MCF 10A (cell line): Measurements from ENCODE around the gene MBLAC2. TPM values are rescaled to one million over a fixed set of nuclear protein-coding genes. Genes with fewer than 3 reads are reported as not detected.

ENCODE experiments used
- BruUV-seq: library from RNA; stranded (reverse); fragments of 400-500 nt; replicated peaks from 2 replicates; lab custom pipeline; 2021; lab: Mats Ljungman, UMichigan
- CTCF ChIA-PET: fragments of 300-600 bp; sonication (Branson Sonifier 250); formaldehyde crosslinking; extraction: SDS; loops from one replicate; lab custom pipeline; 2021; ENCODE audit warnings: antibody characterized with exemption, inconsistent platforms; lab: Yijun Ruan, JAX
- POLR2A ChIA-PET: fragments of 300-600, 350-650 bp; sonication (Branson Sonifier 250); formaldehyde crosslinking; extraction: SDS; loops from one replicate; lab custom pipeline; 2020; ENCODE audit warnings: antibody characterized with exemption, inconsistent platforms; lab: Yijun Ruan, JAX
- DNase-seq: peaks from one replicate; pipeline ENCODE4 v3.0.0-alpha.2; 2018; ENCODE audit not compliant: unreplicated experiment
- H3K27ac Mint-ChIP-seq: one replicate; pipeline ENCODE4 v1.8.0; 2022; ENCODE audit warnings: mild to moderate bottlenecking, low read depth, mixed read lengths; ENCODE audit not compliant: unreplicated experiment
- H3K27me3 Mint-ChIP-seq: one replicate; pipeline ENCODE4 v1.8.0; 2022; ENCODE audit warnings: mixed read lengths; ENCODE audit not compliant: insufficient read depth, unreplicated experiment
- H3K36me3 Mint-ChIP-seq: one replicate; pipeline ENCODE4 v1.8.0; 2022; ENCODE audit warnings: mild to moderate bottlenecking, moderate library complexity, mixed read lengths; ENCODE audit not compliant: insufficient read depth, unreplicated experiment
- H3K4me1 Mint-ChIP-seq: one replicate; pipeline ENCODE4 v1.8.0; 2022; ENCODE audit warnings: mixed read lengths; ENCODE audit not compliant: insufficient read depth, unreplicated experiment
- H3K4me3 Mint-ChIP-seq: one replicate; pipeline ENCODE4 v1.8.0; 2022; ENCODE audit warnings: mild to moderate bottlenecking, moderate library complexity, mixed read lengths; ENCODE audit not compliant: unreplicated experiment
- H3K9me3 Mint-ChIP-seq: one replicate; pipeline ENCODE4 v1.8.0; 2022; ENCODE audit warnings: mixed read lengths; ENCODE audit not compliant: unreplicated experiment
- intact Hi-C: fragments of 100-400 bp; cut with micrococcal nuclease; formaldehyde crosslinking; loops from 2 replicates; pipeline ENCODE4 v1.14.1; 2022
- total RNA-seq: library from RNA; stranded (reverse); gene quantifications from 2 replicates; pipeline ENCODE4 v1.2.3, GENCODE V29; 2022
- TF ChIP-seq, protein P1 (sequence below): fragments of 200-600 bp; IDR thresholded peaks from one replicate; pipeline ENCODE4 v1.8.0; 2022; ENCODE audit warnings: antibody characterized with exemption, mild to moderate bottlenecking; ENCODE audit not compliant: unreplicated experiment

The MBLAC2 gene
- total RNA-seq, 1 experiment from 2014 or later: 9.1 TPM

DNA sequence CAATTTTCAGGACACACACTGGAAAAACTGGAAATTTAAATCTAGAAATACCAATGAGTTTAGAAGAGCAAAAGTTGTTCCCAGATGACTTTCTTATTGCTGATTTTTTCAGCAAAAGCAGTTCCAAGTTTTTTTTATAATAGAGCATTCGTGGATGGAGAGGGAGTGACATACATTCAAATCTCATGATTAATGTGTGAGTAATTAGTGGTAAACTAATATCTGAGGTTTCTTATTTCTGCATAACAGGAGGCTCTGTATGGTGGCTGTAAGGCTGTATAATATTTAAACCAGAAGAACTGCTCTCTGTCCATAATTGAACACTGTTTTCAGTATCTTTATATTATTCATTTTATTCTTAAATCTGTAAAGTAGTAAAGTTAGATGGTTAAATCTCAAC is 29.0 kb upstream of the MBLAC2 start:
- peaks cover 16% of the 10 kb centered on the region for H3K36me3 Mint-ChIP-seq
- ChIA-PET POLR2A (interaction anchor here (0.7 to 2.0 kb wide), 4 partner anchors 18 to 1075 kb away, joined by 3 to 7 read pairs (median 6); partner anchors contain the start of genes LYSMD3, MBLAC2 and POLR3G), CTCF (interaction anchor here (0.6 to 1.4 kb wide), 2 partner anchors 25 to 66 kb away, joined by 3 to 5 read pairs; no protein-coding TSS in a partner anchor)
- no peaks in the 10 kb centered on the region for H3K27me3 Mint-ChIP-seq
- TF ChIP-seq, protein P1, sequence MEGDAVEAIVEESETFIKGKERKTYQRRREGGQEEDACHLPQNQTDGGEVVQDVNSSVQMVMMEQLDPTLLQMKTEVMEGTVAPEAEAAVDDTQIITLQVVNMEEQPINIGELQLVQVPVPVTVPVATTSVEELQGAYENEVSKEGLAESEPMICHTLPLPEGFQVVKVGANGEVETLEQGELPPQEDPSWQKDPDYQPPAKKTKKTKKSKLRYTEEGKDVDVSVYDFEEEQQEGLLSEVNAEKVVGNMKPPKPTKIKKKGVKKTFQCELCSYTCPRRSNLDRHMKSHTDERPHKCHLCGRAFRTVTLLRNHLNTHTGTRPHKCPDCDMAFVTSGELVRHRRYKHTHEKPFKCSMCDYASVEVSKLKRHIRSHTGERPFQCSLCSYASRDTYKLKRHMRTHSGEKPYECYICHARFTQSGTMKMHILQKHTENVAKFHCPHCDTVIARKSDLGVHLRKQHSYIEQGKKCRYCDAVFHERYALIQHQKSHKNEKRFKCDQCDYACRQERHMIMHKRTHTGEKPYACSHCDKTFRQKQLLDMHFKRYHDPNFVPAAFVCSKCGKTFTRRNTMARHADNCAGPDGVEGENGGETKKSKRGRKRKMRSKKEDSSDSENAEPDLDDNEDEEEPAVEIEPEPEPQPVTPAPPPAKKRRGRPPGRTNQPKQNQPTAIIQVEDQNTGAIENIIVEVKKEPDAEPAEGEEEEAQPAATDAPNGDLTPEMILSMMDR: no peak
- intact Hi-C loops: no loop called here
- DNase-seq: no peak
- no peaks in the 10 kb centered on the region for H3K9me3 Mint-ChIP-seq
- no peaks in the 10 kb centered on the region for H3K4me1 Mint-ChIP-seq
- H3K4me3 Mint-ChIP-seq: no peak overlapping the region
- H3K27ac Mint-ChIP-seq: no peak overlapping the region
- BruUV-seq: no TSS peak

DNA sequence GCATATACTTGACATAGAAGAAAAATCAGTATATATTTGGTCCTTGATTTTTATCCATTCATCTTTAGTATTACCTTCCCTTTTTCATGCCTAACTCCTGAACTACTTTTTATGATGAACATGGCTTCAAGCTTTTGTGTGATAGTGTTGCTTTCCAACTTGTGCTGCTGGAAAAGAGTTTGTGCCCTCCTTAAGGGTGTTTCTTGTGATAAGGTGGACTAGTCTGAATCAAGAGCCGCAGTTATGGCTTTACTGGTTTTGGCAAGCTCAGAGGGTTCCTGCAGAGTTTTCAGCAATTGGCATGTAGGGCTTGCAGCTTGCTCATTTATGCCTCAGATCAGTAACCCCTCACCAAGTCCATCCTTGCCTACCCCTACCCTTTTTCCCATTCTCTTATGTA is 20.6 kb upstream of the MBLAC2 start:
- Mint-ChIP-seq H3K4me1 (no peaks in the 10 kb centered on the region), H3K27me3 (no peaks in the 10 kb centered on the region), H3K36me3 (peaks cover 12% of the 10 kb centered on the region), H3K27ac (no peak overlapping the region), H3K4me3 (no peak overlapping the region), H3K9me3 (no peaks in the 10 kb centered on the region)
- POLR2A ChIA-PET: no interaction called here
- DNase-seq: no peak
- no TSS peak for BruUV-seq
- intact Hi-C loops: no loop called here
- TF ChIP-seq, protein P1: no peak
- CTCF ChIA-PET: no interaction called here

DNA sequence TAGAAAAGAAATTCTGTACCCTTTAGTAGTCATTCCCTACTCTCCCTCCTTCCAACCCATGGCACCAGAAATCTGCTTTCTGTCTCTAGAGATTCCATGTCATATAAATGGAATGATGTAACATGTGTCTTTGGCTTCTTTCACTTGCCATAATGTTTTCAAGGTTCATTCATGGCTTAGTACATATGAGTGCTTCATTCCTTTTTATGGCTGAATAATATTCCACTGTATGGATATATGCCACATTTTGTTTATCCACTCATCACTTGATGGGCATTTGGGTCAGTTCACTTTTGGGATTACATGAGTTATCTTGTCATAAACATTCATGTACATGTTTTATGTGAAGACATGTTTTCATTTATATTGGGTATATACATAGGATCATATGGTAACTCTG is 19.5 kb upstream of the MBLAC2 start:
- Mint-ChIP-seq H3K36me3 (peaks cover 10% of the 10 kb centered on the region), H3K27ac (no peak overlapping the region), H3K27me3 (no peaks in the 10 kb centered on the region), H3K4me1 (no peaks in the 10 kb centered on the region), H3K9me3 (no peaks in the 10 kb centered on the region), H3K4me3 (no peak overlapping the region)
- TF ChIP-seq, protein P1: no peak
- ChIA-PET CTCF (no interaction called here), POLR2A (no interaction called here)
- intact Hi-C loops: no loop called here
- DNase-seq: no peak
- no TSS peak for BruUV-seq

DNA sequence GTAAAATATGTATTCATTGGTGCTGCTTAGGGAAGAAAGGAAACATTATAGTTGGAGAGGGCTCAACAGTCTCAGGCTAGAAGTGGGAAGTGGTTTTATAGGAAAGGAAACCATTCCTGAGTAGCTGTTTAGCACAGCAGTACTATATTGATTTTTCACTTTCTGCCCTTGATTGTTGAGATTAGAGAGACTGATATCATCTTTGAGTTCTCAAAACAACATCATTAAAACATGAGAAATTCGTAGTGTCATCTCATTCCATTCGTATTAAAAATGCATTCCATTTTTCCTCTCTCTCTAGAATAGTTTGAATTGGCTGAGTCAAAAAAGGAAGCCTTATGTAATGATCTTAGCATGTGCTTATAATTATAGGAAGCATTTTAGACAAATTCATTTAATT is 14.2 kb upstream of the MBLAC2 start:
- intact Hi-C loops: no loop called here

More for the DNA sequence above, 14.2 kb upstream of the MBLAC2 start:
- no peaks in the 10 kb centered on the region for H3K4me1 Mint-ChIP-seq
- POLR2A ChIA-PET: interaction anchor here (0.6 to 0.8 kb wide), 2 partner anchors 14 kb away, joined by 3 read pairs; partner anchors contain the start of genes MBLAC2 and POLR3G
- TF ChIP-seq, protein P1: no peak
- no peaks in the 10 kb centered on the region for H3K27me3 Mint-ChIP-seq
- DNase-seq: no peak
- peaks cover 6% of the 10 kb centered on the region for H3K36me3 Mint-ChIP-seq
- H3K9me3 Mint-ChIP-seq: no peaks in the 10 kb centered on the region
- no peak overlapping the region for H3K27ac Mint-ChIP-seq
- no peak overlapping the region for H3K4me3 Mint-ChIP-seq
- CTCF ChIA-PET: interaction anchor here (1.0 kb wide), 1 partner anchor 14 kb away, joined by 3 read pairs; the partner anchor contains the start of genes MBLAC2 and POLR3G
- BruUV-seq: no TSS peak
